Naive B cell (primary cell): ENCODE data around the gene GPS1. TPM values are rescaled to one million over a fixed set of nuclear protein-coding genes. Genes with fewer than 3 reads are reported as not detected.

ENCODE experiments used
- ATAC-seq, 2 donors: fragments of 150-1000 bp; cut with Tn5 transposase; 2 replicates each; pipeline ENCODE4 v1.10.0; 2021; ENCODE audit warnings: low read depth in 2 of 2, mild to moderate bottlenecking in 2 of 2, moderate library complexity in 2 of 2
- DNase-seq: peaks from one replicate; pipeline ENCODE4 v3.0.0; 2022
- H3K27ac Mint-ChIP-seq, 6 donors: one replicate each; pipeline ENCODE4 v1.8.0; 2020 to 2022; ENCODE audit warnings: mild to moderate bottlenecking in 6 of 6, mixed read lengths in 6 of 6, moderate library complexity in 5 of 6, inconsistent platforms in 2 of 6
- H3K27me3 Mint-ChIP-seq, 3 donors: one replicate each; pipeline ENCODE4 v1.8.0; 2021 to 2022; ENCODE audit warnings: mixed read lengths in 3 of 3, mild to moderate bottlenecking in 1 of 3
- H3K36me3 Mint-ChIP-seq, 2 donors: one replicate each; pipeline ENCODE4 v1.8.0; 2020 to 2022; ENCODE audit warnings: mixed read lengths in 2 of 2, inconsistent platforms in 1 of 2, mild to moderate bottlenecking in 1 of 2
- H3K4me1 Mint-ChIP-seq, 3 donors: one replicate each; pipeline ENCODE4 v1.8.0; 2020 to 2022; ENCODE audit warnings: mixed read lengths in 3 of 3, inconsistent platforms in 1 of 3, mild to moderate bottlenecking in 1 of 3, moderate library complexity in 1 of 3
- H3K4me3 Mint-ChIP-seq, 8 donors: one replicate each; pipeline ENCODE4 v1.8.0; 2020 to 2022; ENCODE audit warnings: mild to moderate bottlenecking in 8 of 8, mixed read lengths in 8 of 8, moderate library complexity in 8 of 8, inconsistent platforms in 2 of 8
- H3K9me3 Mint-ChIP-seq, 7 donors: one replicate each; pipeline ENCODE4 v1.8.0; 2020 to 2022; ENCODE audit warnings: mixed read lengths in 7 of 7, mild to moderate bottlenecking in 5 of 7, inconsistent platforms in 2 of 7, moderate library complexity in 1 of 7
- polyA plus RNA-seq, 6 donors: library from polyadenylated mRNA; unstranded; fragments of 300-500 nt; fragmentation: Illumina TruSeq; gene quantifications; one replicate each; pipeline ENCODE4 v1.2.3, GENCODE V29; 2021; ENCODE audit warnings: low read depth in 6 of 6

GPS1 gene
- polyA plus RNA-seq, 6 donors from 2014 or later, result 103 to 138 (median 109) TPM

GRCh38 chr17:82086941-82087906 is 35.5 kb downstream of the GPS1 start:
- Mint-ChIP-seq H3K36me3 (no peaks in the 10 kb centered on the region), H3K27ac (no peak overlapping the region), H3K9me3 (no peaks in the 10 kb centered on the region), H3K27me3 (no peaks in the 10 kb centered on the region), H3K4me1 (no peaks in the 10 kb centered on the region), H3K4me3 (no peak overlapping the region)
- no peak for ATAC-seq
- no peak for DNase-seq

GRCh38 chr17:82087961-82088837 is 36.5 kb downstream of the GPS1 start:
- H3K4me1 Mint-ChIP-seq, result no peaks in the 10 kb centered on the region
- no peak overlapping the region for H3K27ac Mint-ChIP-seq
- ATAC-seq, result no peak
- no peaks in the 10 kb centered on the region for H3K27me3 Mint-ChIP-seq
- H3K36me3 Mint-ChIP-seq, result no peaks in the 10 kb centered on the region
- no peaks in the 10 kb centered on the region for H3K9me3 Mint-ChIP-seq
- no peak for DNase-seq
- H3K4me3 Mint-ChIP-seq, result no peak overlapping the region

- ATAC-seq (no peak), DNase-seq (no peak)
- no peak overlapping the region for H3K4me3 Mint-ChIP-seq
- no peaks in the 10 kb centered on the region for H3K36me3 Mint-ChIP-seq
- no peak overlapping the region for H3K27ac Mint-ChIP-seq
- no peaks in the 10 kb centered on the region for H3K4me1 Mint-ChIP-seq
- H3K27me3 Mint-ChIP-seq, result no peaks in the 10 kb centered on the region
- H3K9me3 Mint-ChIP-seq, result no peaks in the 10 kb centered on the region
These were observed 37.4 kb downstream of the GPS1 start for GRCh38 chr17:82088838-82089722.

- no peak for ATAC-seq
- Mint-ChIP-seq H3K4me3 (no peak overlapping the region), H3K27me3 (no peaks in the 10 kb centered on the region), H3K36me3 (no peaks in the 10 kb centered on the region), H3K9me3 (no peaks in the 10 kb centered on the region), H3K27ac (no peak overlapping the region), H3K4me1 (no peaks in the 10 kb centered on the region)
- DNase-seq, result no peak
These were observed 38.2 kb downstream of the GPS1 start for GRCh38 chr17:82089723-82090548.

GRCh38 chr17:82090549-82091263 is 39.0 kb downstream of the GPS1 start:
- Mint-ChIP-seq H3K4me1 (no peaks in the 10 kb centered on the region), H3K4me3 (no peak overlapping the region), H3K27ac (no peak overlapping the region), H3K27me3 (no peaks in the 10 kb centered on the region), H3K9me3 (no peaks in the 10 kb centered on the region), H3K36me3 (no peaks in the 10 kb centered on the region)
- DNase-seq (no peak), ATAC-seq (no peak)

GRCh38 chr17:82091264-82092066 is 39.8 kb downstream of the GPS1 start:
- no peak overlapping the region for H3K27ac Mint-ChIP-seq
- no peaks in the 10 kb centered on the region for H3K4me1 Mint-ChIP-seq
- no peaks in the 10 kb centered on the region for H3K9me3 Mint-ChIP-seq
- H3K27me3 Mint-ChIP-seq, result no peaks in the 10 kb centered on the region
- DNase-seq, result no peak
- H3K4me3 Mint-ChIP-seq, result no peak overlapping the region
- no peaks in the 10 kb centered on the region for H3K36me3 Mint-ChIP-seq
- ATAC-seq, result no peak

- H3K9me3 Mint-ChIP-seq, result no peaks in the 10 kb centered on the region
- DNase-seq (no peak), ATAC-seq (no peak)
- no peak overlapping the region for H3K27ac Mint-ChIP-seq
- no peak overlapping the region for H3K4me3 Mint-ChIP-seq
- no peaks in the 10 kb centered on the region for H3K4me1 Mint-ChIP-seq
- no peaks in the 10 kb centered on the region for H3K36me3 Mint-ChIP-seq
- no peaks in the 10 kb centered on the region for H3K27me3 Mint-ChIP-seq
These were observed 40.4 kb downstream of the GPS1 start for GRCh38 chr17:82092094-82092586.

GRCh38 chr17:82092628-82092994 is 40.9 kb downstream of the GPS1 start:
- Mint-ChIP-seq H3K4me1 (no peaks in the 10 kb centered on the region), H3K4me3 (no peak overlapping the region), H3K27ac (no peak overlapping the region), H3K9me3 (no peaks in the 10 kb centered on the region), H3K27me3 (no peaks in the 10 kb centered on the region), H3K36me3 (no peaks in the 10 kb centered on the region)
- ATAC-seq (no peak), DNase-seq (no peak)

- DNase-seq (no peak), ATAC-seq (no peak)
- no peaks in the 10 kb centered on the region for H3K9me3 Mint-ChIP-seq
- H3K36me3 Mint-ChIP-seq, result no peaks in the 10 kb centered on the region
- no peak overlapping the region for H3K27ac Mint-ChIP-seq
- H3K27me3 Mint-ChIP-seq, result no peaks in the 10 kb centered on the region
- H3K4me3 Mint-ChIP-seq, result no peak overlapping the region
- H3K4me1 Mint-ChIP-seq, result no peaks in the 10 kb centered on the region
These were observed 41.5 kb downstream of the GPS1 start for GRCh38 chr17:82092995-82093751.

GRCh38 chr17:82094931-82095776 is 43.5 kb downstream of the GPS1 start:
- no peak for DNase-seq
- Mint-ChIP-seq H3K4me1 (peaks cover 0 to 7% (median 4%) of the 10 kb centered on the region in 3 donors), H3K4me3 (peak overlapping the region in 5 of 8 donors; percentile 4 to 74 (median 53)), H3K27me3 (no peaks in the 10 kb centered on the region), H3K27ac (peak overlapping the region in 1 of 6 donors; percentile 37), H3K36me3 (no peaks in the 10 kb centered on the region), H3K9me3 (no peaks in the 10 kb centered on the region)
- no peak for ATAC-seq
